Endodermal cell (in vitro differentiated cells): Measurements from ENCODE around the gene CRB2. TPM values are rescaled to one million over a fixed set of nuclear protein-coding genes. Genes with fewer than 3 reads are reported as not detected.

Experiments used
- DNase-seq: peaks from one replicate; pipeline ENCODE4 v3.0.0-alpha.2; 2017
- H3K27ac ChIP-seq: 2 replicates; pipeline ENCODE4 v1.5.1; 2013; ENCODE audit warnings: mild to moderate bottlenecking, low read depth, low read length, moderate library complexity
- H3K27me3 ChIP-seq: 2 replicates; pipeline ENCODE4 v1.6.1; 2013; ENCODE audit warnings: mild to moderate bottlenecking, low read length, moderate library complexity; ENCODE audit not compliant: insufficient read depth, control insufficient read depth, poor library complexity, severe bottlenecking
- H3K36me3 ChIP-seq: 2 replicates; pipeline ENCODE4 v1.7.0; 2013; ENCODE audit warnings: mild to moderate bottlenecking, low read length, moderate library complexity; ENCODE audit not compliant: control insufficient read depth, insufficient read depth
- H3K4me1 ChIP-seq: one replicate; pipeline ENCODE4 v1.7.0; 2013; ENCODE audit warnings: low read length; ENCODE audit not compliant: control insufficient read depth, insufficient read depth
- H3K4me3 ChIP-seq: 2 replicates; pipeline ENCODE4 v1.5.1; 2013; ENCODE audit warnings: mild to moderate bottlenecking, low read length, moderate library complexity
- H3K9ac ChIP-seq: 2 replicates; pipeline ENCODE4 v1.6.1; 2013; ENCODE audit warnings: mild to moderate bottlenecking, low read length, moderate library complexity; ENCODE audit not compliant: poor library complexity, severe bottlenecking; ENCODE audit errors: extremely low read depth
- H3K9me3 ChIP-seq: 2 replicates; pipeline ENCODE4 v1.6.1; 2013; ENCODE audit warnings: mild to moderate bottlenecking, low read length, moderate library complexity; ENCODE audit not compliant: control insufficient read depth
- H3K27ac Mint-ChIP-seq: 2 replicates; pipeline ENCODE4 v1.8.0; 2020; ENCODE audit warnings: mixed read lengths
- H3K27me3 Mint-ChIP-seq: 2 replicates; pipeline ENCODE4 v1.8.0; 2021; ENCODE audit warnings: mild to moderate bottlenecking, mixed read lengths; ENCODE audit not compliant: insufficient read depth
- H3K36me3 Mint-ChIP-seq: 2 replicates; pipeline ENCODE4 v1.8.0; 2020; ENCODE audit warnings: low read depth, mixed read lengths
- H3K4me1 Mint-ChIP-seq: 2 replicates; pipeline ENCODE4 v1.8.0; 2020; ENCODE audit warnings: mixed read lengths
- H3K4me3 Mint-ChIP-seq: 2 replicates; pipeline ENCODE4 v1.8.0; 2020; ENCODE audit warnings: mild to moderate bottlenecking, moderate library complexity, mixed read lengths
- H3K9me3 Mint-ChIP-seq: 2 replicates; pipeline ENCODE4 v1.8.0; 2020; ENCODE audit warnings: mild to moderate bottlenecking, mixed read lengths
- WGBS, 2 experiments: methylation state at CpG; one replicate each; pipeline versions ENCODE4 v1.1.5 to v1.1.7; 2013; ENCODE audit warnings: missing lambda C conversion rate in 2 of 2, mixed read lengths in 1 of 2; ENCODE audit not compliant: insufficient coverage in 1 of 2, insufficient read length in 1 of 2; 5-methylcytosine and 5-hydroxymethylcytosine counted together
- total RNA-seq, 2 donors: library from RNA; stranded (reverse); fragmentation: NEBNext Ultra II Directional in 1 of 2; extraction: Animal tissue kit (Norgen Biotek cat#: 25700) in 1 of 2; gene quantifications; 2 replicates in 1 of 2; 3 replicates in 1 of 2; pipeline ENCODE4 v1.2.1, GENCODE V29; 2021
- TF ChIP-seq, protein P1 (sequence below): fragments of 200-600 bp; sonication (generic); conservative IDR thresholded peaks from 2 replicates; pipeline ENCODE4 v1.5.0; 2021; ENCODE audit warnings: antibody characterized with exemption, mild to moderate bottlenecking

The CRB2 gene
- total RNA-seq, 2 donors from 2014 or later = 0.75 to 2.0 TPM

DNA sequence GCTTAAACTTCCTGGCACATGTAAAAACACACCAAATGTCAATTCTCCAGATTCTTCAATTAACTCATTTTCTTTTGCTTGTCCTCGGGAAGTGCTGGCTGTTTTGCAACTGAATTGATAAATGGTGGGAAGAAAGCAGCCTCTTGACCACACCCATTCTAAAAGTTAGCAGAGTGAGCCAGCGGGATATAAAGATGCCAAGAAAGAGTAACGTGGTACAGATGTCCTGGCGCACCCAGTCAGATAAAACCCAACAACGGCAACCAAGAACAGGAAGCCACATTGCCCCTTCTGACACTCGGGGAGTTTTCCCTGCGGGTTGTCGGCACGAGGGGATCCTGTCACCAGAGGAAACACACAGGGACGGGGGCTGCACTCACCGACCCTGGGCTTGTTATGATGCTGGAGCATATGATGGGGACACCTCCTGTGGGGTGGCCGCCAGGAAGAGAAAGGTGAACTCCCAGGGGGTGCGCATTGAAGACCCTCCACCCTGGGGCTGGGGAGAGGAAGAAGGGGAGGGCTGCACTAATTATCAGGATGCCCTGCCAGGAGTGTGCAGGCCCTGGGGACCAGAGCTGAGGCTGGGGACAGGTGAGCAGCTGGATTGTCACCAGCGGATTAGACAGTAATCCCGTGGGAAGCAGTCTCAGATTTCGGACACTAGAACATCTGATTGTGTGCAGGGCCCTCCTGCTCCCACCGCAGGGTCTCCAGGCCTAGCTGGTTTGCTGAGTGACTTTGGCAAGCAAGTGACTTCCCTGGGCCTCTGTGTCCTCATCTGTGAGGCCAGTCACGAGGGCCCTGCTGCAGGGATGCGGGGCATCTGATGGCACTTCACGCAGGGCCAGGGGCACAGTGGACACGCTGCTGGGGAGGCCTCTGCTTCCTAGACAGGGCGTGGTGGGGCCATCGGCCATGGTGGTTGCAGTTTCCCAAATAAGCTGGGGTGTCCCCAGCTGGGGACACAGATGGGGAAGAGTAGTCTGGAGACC, 59.2 kb downstream of the CRB2 start:
- Mint-ChIP-seq H3K4me3 (no peak overlapping the region), H3K36me3 (peaks cover 11% of the 10 kb centered on the region), H3K27ac (no peak overlapping the region), H3K9me3 (no peaks in the 10 kb centered on the region), H3K27me3 (peaks cover 6% of the 10 kb centered on the region), H3K4me1 (peaks cover 5% of the 10 kb centered on the region)
- H3K36me3 ChIP-seq = peaks cover 4% of the 10 kb centered on the region
- no peaks in the 10 kb centered on the region for H3K9me3 ChIP-seq
- H3K27ac ChIP-seq = no peak overlapping the region
- TF ChIP-seq, protein P1, sequence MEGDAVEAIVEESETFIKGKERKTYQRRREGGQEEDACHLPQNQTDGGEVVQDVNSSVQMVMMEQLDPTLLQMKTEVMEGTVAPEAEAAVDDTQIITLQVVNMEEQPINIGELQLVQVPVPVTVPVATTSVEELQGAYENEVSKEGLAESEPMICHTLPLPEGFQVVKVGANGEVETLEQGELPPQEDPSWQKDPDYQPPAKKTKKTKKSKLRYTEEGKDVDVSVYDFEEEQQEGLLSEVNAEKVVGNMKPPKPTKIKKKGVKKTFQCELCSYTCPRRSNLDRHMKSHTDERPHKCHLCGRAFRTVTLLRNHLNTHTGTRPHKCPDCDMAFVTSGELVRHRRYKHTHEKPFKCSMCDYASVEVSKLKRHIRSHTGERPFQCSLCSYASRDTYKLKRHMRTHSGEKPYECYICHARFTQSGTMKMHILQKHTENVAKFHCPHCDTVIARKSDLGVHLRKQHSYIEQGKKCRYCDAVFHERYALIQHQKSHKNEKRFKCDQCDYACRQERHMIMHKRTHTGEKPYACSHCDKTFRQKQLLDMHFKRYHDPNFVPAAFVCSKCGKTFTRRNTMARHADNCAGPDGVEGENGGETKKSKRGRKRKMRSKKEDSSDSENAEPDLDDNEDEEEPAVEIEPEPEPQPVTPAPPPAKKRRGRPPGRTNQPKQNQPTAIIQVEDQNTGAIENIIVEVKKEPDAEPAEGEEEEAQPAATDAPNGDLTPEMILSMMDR = no peak
- H3K4me1 ChIP-seq = no peaks in the 10 kb centered on the region
- H3K9ac ChIP-seq = no peak overlapping the region
- no peaks in the 10 kb centered on the region for H3K27me3 ChIP-seq
- WGBS, 2 experiments = 88 to 91% methylated on average over 18 to 23 of the region's 23 CpGs
- no peak overlapping the region for H3K4me3 ChIP-seq
- no peak for DNase-seq

- Mint-ChIP-seq H3K27me3 (peaks cover 6% of the 10 kb centered on the region), H3K27ac (no peak overlapping the region)
Observed at GRCh38 chr9:123416176-123416575, 60.2 kb downstream of the CRB2 start.

DNA sequence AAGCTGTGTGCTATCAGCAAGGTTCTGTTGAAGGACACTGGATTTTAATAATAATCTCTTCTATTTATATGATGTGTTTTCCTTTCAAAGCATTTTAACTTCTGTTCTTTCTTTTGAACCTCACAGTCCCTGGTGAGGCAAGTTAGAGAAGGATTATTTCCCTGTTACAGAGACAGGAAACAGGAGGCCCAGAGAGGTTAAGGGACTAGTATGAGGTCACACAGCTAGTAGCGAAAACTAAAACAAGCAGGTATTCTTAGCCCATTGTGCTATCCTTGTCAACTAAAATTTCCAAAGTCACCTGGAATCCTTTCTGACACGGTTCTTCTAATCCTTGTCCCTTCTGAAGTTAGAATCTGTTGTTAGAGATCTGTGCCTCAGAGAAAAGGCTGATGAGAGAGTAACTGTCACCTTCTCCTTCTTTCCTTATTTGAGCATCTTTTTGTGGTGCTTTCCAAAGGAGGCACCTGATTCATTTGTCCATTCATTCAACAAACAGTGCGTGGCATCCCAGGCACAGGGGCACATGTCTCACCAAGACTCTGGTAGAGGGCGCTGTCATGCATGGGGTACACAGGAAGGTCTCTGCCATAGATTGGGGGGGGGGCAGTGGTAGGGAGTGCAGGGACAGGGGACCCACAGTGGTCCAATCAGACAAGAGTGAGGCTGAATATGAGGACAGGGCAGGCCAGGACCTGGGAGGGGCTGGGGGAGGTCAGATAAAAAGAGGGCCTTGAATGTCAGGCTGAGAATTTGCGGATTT, 61.5 kb downstream of the CRB2 start:
- Histone ChIP-seq H3K4me1 (no peaks in the 10 kb centered on the region), H3K27ac (no peak overlapping the region), H3K9ac (no peak overlapping the region), H3K4me3 (no peak overlapping the region), H3K9me3 (no peaks in the 10 kb centered on the region), H3K27me3 (no peaks in the 10 kb centered on the region), H3K36me3 (peaks cover 4% of the 10 kb centered on the region)
- H3K36me3 Mint-ChIP-seq = peaks cover 11% of the 10 kb centered on the region
- no peaks in the 10 kb centered on the region for H3K9me3 Mint-ChIP-seq
- TF ChIP-seq, protein P1 = peak; percentile 34
- no peak overlapping the region for H3K27ac Mint-ChIP-seq
- peaks cover 9% of the 10 kb centered on the region for H3K4me1 Mint-ChIP-seq
- DNase-seq = peak; percentile 55
- WGBS, 2 experiments = 95 to 100% methylated on average over 5 of the region's 5 CpGs
- no peak overlapping the region for H3K4me3 Mint-ChIP-seq
- H3K27me3 Mint-ChIP-seq = peaks cover 6% of the 10 kb centered on the region

More at GRCh38 chr9:123416176-123416575, 60.2 kb downstream of the CRB2 start:
- TF ChIP-seq, protein P1 = no peak
- no peak overlapping the region for H3K4me3 ChIP-seq
- peaks cover 11% of the 10 kb centered on the region for H3K36me3 Mint-ChIP-seq
- WGBS, 2 experiments = 89 to 91% methylated on average over 7 to 8 of the region's 8 CpGs
- H3K27me3 ChIP-seq = no peaks in the 10 kb centered on the region
- H3K4me1 ChIP-seq = no peaks in the 10 kb centered on the region
- H3K36me3 ChIP-seq = peaks cover 4% of the 10 kb centered on the region
- no peak overlapping the region for H3K4me3 Mint-ChIP-seq
- H3K9me3 Mint-ChIP-seq = no peaks in the 10 kb centered on the region
- no peak overlapping the region for H3K9ac ChIP-seq
- peaks cover 5% of the 10 kb centered on the region for H3K4me1 Mint-ChIP-seq
- DNase-seq = no peak
- H3K27ac ChIP-seq = no peak overlapping the region
- H3K9me3 ChIP-seq = no peaks in the 10 kb centered on the region
